ENCODE measurements around the gene ATP9B. TPM values are rescaled to one million over a fixed set of nuclear protein-coding genes. Genes with fewer than 3 reads are reported as not detected.

Gene ATP9B
- total RNA-seq, 2 donors from 2014 or later: 69.5 to 72.4 TPM

DNA sequence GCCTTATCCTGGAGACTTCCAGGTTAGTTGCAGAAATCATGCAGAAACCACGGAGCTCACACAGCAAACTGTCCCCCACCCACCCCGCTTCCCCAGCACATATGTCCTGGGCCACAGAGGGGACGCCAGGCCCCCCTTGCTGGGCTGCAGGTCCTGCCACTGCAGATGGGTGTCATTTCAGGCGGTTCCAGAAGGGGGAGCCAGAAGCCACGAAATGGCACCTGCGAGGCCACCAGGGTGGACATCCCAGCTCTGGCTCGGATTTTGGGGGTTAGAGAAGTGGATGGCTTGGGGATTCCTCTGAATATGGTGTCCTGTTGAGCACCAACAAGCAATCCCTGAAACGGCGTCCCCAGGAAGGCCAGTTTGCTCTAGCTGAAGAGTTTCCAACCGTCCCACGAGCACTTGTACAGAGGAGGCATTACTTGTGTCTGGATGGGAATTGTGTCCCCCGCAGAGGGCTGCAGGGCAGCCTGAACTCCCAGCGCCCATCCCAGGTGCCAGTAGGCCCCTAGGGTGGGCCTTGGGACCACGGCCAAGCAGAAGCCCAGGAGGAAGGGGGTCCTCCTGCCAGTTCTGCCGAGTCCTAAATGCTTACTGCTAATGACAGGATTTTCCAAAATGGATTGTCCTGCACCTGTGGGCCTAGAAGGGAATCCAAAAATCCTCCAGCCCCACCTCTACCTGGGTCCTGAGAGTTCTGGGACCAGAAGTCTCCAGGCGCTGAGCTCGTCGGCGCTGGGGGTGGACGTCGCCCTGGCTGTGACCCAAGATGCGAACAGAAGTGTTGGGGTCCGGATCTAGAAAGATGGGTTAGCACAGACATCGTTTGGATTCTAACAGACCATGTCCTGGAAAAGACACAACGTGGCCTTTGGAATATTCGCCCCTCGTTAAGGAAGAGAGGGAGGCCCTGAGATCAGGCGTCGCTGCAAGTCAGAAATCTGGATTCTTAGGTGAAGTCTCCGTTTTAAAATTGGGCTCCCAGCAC is 311.9 kb downstream of the ATP9B start:
- Mint-ChIP-seq H3K27me3 (peaks cover 4% of the 10 kb centered on the region), H3K36me3 (ENCODE audit: low read depth) (peaks cover 2% of the 10 kb centered on the region), H3K4me1 (peaks cover 13% of the 10 kb centered on the region), H3K27ac (no peak overlapping the region), H3K4me3 (no peak overlapping the region)
- DNase-seq (peak; percentile 49 to 66 (median 51)), ATAC-seq (peak; percentile 50)
- H3K9me3 ChIP-seq (ENCODE audit: control insufficient read depth, low read length, poor library complexity, severe bottlenecking): no peaks in the 10 kb centered on the region

DNA sequence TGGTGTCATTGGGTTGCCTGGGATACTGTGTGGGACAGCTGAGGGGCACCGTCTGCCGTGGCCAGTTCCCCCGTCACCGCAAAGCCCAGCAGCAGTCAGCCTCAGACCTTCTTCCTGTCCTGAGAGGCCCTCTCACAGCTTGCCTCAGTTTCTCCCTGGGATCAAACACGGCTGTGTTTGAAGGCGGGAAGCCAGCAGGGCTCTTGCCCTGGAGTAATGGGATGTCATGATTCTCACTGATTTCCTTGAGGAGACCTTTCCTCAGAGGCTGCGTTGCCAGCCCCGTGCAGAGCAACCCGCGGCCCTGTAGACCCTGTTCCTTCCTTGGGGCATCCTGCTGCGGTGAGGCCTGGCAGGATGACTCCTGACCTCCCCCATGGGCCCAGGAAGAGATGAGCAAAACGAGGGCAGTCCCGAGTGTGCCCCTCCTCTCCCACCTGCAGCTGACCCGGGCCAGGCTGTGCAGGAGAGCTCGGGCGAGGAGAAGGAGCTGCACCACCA is 312.7 kb downstream of the ATP9B start:
- Mint-ChIP-seq H3K27me3 (peaks cover 4% of the 10 kb centered on the region), H3K27ac (no peak overlapping the region)

DNA sequence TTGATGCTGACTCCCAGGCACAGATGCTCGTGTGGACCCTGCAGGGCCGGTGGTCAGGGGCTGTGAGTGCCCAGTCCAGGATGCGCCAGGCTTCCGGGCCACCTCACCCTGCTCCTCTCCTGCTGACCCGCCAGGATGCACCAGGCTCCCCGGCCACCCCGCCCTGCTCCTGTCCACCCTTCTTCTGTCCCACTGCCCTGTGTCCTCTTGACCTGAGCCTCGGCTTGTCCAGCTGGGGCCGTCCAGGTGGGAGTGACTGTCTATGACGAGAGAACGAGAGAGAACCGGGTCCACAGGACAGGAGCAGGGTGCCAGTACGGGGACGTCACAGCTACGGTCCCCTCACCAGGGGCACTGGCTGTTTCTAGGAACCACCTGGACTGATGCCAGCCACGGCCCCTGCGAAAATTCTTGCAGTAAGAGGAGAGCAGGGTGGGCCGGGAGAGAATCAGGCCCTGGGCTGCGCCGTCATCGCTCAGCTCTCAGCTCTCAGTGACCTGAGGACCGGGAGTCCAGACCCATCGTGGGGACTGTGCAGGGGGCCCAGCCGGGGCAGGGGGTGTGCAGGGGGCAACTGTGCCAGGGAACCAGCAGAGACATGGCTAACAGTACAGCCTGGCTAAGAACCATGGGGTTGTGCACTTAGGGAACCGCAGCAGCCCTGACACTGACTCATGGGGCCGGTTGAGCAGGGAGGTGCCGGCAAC is 313.6 kb downstream of the ATP9B start:
- Mint-ChIP-seq H3K4me1 (peaks cover 16% of the 10 kb centered on the region), H3K27ac (no peak overlapping the region), H3K36me3 (ENCODE audit: low read depth) (peaks cover 2% of the 10 kb centered on the region), H3K27me3 (peaks cover 10% of the 10 kb centered on the region), H3K4me3 (no peak overlapping the region)
- H3K9me3 ChIP-seq (ENCODE audit: control insufficient read depth, low read length, poor library complexity, severe bottlenecking): no peaks in the 10 kb centered on the region
- ATAC-seq (no peak), DNase-seq (no peak)

More for the DNA sequence above, 312.7 kb downstream of the ATP9B start:
- no peak for DNase-seq
- peaks cover 13% of the 10 kb centered on the region for H3K4me1 Mint-ChIP-seq
- H3K9me3 ChIP-seq (ENCODE audit: control insufficient read depth, low read length, poor library complexity, severe bottlenecking): no peaks in the 10 kb centered on the region
- H3K36me3 Mint-ChIP-seq (ENCODE audit: low read depth): peaks cover 2% of the 10 kb centered on the region
- no peak for ATAC-seq
- H3K4me3 Mint-ChIP-seq: no peak overlapping the region

DNA sequence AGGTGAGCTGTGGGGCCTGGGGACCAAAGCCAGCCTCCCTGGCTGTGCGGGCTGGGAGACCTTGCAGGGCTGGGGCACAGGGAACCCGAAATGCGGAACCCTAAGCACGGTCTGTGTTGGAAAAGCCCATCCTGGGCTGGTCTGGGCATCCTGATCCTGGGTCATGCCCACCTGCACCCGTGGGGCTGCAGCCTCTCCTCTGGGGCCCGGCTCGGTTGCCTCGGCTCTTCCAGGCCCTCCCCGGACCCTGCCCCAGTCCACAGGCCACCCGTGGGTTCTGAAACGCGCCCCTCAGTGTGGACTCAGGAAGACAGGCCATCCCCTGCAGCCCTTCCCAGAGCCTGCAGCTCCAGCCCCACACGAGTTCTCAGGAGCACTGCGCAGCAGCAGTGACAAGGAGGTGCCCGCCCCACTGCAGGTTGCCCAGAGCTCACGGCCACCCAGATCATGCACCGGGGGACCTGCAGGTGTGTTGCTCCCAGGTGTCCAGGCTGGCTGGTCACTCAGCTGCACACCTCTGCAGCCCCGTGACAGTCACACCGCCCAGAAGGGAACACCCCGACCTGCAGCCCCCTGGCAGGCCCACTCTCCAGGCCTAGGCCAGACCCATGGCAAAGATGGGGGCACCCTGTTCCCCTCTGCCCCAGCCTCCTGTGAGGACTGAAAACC is 314.3 kb downstream of the ATP9B start:
- no peaks in the 10 kb centered on the region for H3K9me3 ChIP-seq (ENCODE audit: control insufficient read depth, low read length, poor library complexity, severe bottlenecking)
- Mint-ChIP-seq H3K4me1 (peaks cover 13% of the 10 kb centered on the region), H3K36me3 (ENCODE audit: low read depth) (no peaks in the 10 kb centered on the region), H3K27ac (no peak overlapping the region), H3K4me3 (no peak overlapping the region), H3K27me3 (peaks cover 16% of the 10 kb centered on the region)
- no peak for DNase-seq
- ATAC-seq: no peak

DNA sequence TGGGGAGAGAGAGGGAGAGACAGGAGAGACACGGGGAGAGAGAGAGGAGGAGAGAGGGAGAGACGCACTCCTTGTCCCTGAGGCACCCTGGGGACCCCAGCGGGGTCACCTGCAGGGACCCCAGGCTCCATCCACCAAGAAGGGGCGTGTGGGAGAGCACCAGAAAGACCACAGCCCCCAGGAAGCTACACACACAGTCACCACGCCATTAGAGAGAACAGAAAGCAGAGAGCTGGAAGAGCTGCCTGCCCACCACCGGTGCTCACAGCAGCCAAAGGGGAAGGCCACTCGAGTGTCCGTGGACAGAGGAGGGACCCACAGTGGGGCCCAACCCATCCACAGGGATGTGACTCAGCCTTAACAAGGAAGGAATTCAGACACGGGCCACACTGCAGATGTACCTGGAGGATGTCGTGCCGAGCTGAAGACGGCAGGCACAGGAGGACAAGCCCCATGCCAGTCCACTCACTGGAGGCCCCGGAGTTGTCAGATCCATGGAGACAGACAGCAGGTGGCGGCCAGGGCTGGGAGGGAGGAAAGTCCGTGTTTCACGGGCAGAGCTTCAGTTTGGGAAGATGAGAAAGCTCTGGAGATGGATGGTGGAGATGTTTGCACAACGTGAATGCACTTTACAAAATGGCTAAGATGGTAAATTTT is 315.1 kb downstream of the ATP9B start:
- ATAC-seq (no peak), DNase-seq (no peak)
- no peaks in the 10 kb centered on the region for H3K36me3 Mint-ChIP-seq (ENCODE audit: low read depth)
- H3K9me3 ChIP-seq (ENCODE audit: control insufficient read depth, low read length, poor library complexity, severe bottlenecking): no peaks in the 10 kb centered on the region
- H3K27ac Mint-ChIP-seq: no peak overlapping the region
- H3K4me3 Mint-ChIP-seq: no peak overlapping the region
- peaks cover 13% of the 10 kb centered on the region for H3K4me1 Mint-ChIP-seq
- peaks cover 24% of the 10 kb centered on the region for H3K27me3 Mint-ChIP-seq

DNA sequence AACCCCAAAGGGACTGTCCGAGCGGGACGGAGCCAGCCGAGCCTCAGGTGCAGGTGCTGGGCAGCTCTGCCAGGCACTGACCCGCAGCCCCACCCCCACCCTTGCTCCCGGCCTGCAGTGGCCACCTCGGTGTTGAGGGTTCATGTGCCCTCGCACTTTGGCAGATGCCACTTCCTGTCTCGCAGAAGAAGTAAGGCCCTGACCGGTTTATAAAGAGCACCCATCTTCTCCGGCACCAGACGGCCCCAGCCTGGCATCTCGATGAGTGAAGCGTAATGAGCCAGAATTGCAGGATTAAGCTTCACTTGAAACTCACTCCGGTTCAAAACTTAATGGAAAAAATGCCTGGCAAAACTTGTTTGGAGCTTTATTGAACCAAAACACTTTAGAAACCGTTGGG is 315.6 kb downstream of the ATP9B start:
- H3K4me1 Mint-ChIP-seq: peaks cover 13% of the 10 kb centered on the region
- no peaks in the 10 kb centered on the region for H3K9me3 ChIP-seq (ENCODE audit: control insufficient read depth, low read length, poor library complexity, severe bottlenecking)
- ATAC-seq (no peak), DNase-seq (no peak)
- H3K36me3 Mint-ChIP-seq (ENCODE audit: low read depth): no peaks in the 10 kb centered on the region
- H3K27ac Mint-ChIP-seq: no peak overlapping the region
- no peak overlapping the region for H3K4me3 Mint-ChIP-seq
- H3K27me3 Mint-ChIP-seq: peaks cover 27% of the 10 kb centered on the region

DNA sequence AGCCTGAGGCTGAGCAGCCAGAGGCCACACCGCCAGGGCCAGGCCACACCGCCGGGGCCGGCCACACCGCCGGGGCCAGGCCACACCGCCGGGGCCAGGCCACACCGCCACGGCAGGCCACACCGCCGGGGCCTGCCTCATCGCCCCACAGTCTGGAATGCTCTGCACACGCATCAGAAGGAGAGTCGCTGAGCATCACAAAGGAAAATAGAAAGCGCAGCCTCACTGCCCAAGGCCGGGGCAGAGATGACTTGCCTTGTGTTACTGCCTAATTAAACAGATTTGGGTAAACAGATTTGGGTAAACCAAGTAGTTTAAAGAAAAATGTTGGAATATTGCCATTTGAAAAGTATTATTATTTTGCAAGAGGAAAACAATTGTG is 316.1 kb downstream of the ATP9B start:
- peaks cover 13% of the 10 kb centered on the region for H3K4me1 Mint-ChIP-seq
- peaks cover 30% of the 10 kb centered on the region for H3K27me3 Mint-ChIP-seq
- H3K9me3 ChIP-seq (ENCODE audit: control insufficient read depth, low read length, poor library complexity, severe bottlenecking): no peaks in the 10 kb centered on the region
- no peak overlapping the region for H3K27ac Mint-ChIP-seq
- H3K36me3 Mint-ChIP-seq (ENCODE audit: low read depth): no peaks in the 10 kb centered on the region
- no peak overlapping the region for H3K4me3 Mint-ChIP-seq
- ATAC-seq: no peak
- DNase-seq: no peak

DNA sequence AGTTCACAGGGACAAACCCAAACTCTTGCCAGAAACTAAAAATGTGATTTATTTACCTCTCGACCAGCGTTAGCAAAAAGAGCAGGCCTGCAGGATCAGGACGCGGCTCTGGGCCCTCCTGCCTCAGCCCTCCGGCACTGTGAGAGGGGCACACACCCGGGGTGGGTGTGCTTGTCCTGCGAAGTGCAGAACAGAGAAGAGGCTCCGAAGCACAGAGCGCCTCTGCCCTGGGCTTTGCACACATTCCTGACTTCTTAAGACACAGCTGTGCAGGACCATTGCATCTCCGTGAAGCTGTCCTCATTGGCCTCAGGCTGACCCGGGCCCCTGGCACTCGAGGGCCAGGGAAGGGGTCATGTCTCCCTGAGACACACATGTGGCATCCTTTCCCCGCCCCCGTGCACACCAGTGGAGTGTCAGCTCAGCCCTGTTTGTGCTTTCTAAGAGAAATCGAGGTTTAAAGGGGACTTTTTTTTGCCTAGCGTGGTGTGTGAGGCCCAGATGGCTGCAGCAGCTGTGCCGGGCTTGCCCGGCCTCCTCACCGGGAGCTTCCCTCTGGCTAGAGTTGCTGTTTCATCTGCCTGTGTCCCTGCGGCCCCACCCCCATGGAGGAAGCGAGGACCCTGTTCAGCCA is 316.6 kb downstream of the ATP9B start:
- H3K36me3 Mint-ChIP-seq (ENCODE audit: low read depth): no peaks in the 10 kb centered on the region
- DNase-seq: no peak

DNA sequence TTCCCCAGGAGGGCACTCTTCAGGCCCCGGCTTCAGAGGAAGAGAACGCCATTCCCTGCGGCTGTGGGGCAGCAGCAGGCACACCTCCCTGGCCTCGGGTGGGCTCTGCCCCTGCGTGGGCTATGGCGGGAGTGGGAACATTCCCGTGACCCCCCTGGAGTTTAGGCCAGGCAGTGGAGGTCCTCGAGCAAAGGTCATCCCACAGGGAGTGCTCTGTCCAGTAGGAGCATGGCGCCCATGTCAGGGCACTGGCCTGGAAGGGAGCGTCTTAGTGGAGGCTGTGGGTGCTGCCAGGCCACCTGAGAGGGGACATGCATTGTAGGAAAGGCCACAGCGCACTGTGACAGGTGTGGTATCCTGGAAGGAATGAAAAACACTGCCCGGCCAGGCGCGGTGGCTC is 317.4 kb downstream of the ATP9B start:
- DNase-seq: no peak
- Mint-ChIP-seq H3K4me1 (peaks cover 13% of the 10 kb centered on the region), H3K27me3 (peaks cover 39% of the 10 kb centered on the region), H3K4me3 (no peak overlapping the region), H3K27ac (no peak overlapping the region), H3K36me3 (ENCODE audit: low read depth) (no peaks in the 10 kb centered on the region)
- ATAC-seq: no peak
- H3K9me3 ChIP-seq (ENCODE audit: control insufficient read depth, low read length, poor library complexity, severe bottlenecking): no peaks in the 10 kb centered on the region

More for the DNA sequence above, 316.6 kb downstream of the ATP9B start:
- H3K9me3 ChIP-seq (ENCODE audit: control insufficient read depth, low read length, poor library complexity, severe bottlenecking): no peaks in the 10 kb centered on the region
- no peak overlapping the region for H3K27ac Mint-ChIP-seq
- no peak for ATAC-seq
- H3K4me3 Mint-ChIP-seq: no peak overlapping the region
- H3K4me1 Mint-ChIP-seq: peaks cover 13% of the 10 kb centered on the region
- peaks cover 35% of the 10 kb centered on the region for H3K27me3 Mint-ChIP-seq

DNA sequence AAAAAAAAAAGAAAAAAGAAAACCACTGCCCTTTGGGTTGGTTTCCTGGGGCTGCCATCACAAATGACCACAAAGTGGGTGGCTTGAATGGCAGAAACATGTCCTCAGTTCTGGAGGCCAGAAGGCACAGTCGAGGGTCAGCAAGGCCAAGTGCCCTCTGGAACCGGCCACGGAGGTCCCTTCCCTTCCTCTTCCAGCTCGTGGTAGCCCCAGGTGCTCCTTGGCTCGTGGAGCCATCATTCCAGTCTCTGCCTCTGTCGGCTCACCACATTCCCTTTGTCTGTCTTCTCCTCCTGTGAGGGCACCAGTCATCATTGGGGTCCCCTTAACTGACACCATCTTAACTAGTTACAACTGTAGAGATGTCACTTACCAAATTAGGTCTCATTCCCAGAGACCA is 318.0 kb downstream of the ATP9B start:
- no peak for DNase-seq
- ATAC-seq: no peak
- H3K4me1 Mint-ChIP-seq: peaks cover 16% of the 10 kb centered on the region
- no peaks in the 10 kb centered on the region for H3K9me3 ChIP-seq (ENCODE audit: control insufficient read depth, low read length, poor library complexity, severe bottlenecking)
- no peaks in the 10 kb centered on the region for H3K36me3 Mint-ChIP-seq (ENCODE audit: low read depth)
- no peak overlapping the region for H3K4me3 Mint-ChIP-seq
- peaks cover 43% of the 10 kb centered on the region for H3K27me3 Mint-ChIP-seq
- peak overlapping the region; percentile 53 for H3K27ac Mint-ChIP-seq

DNA sequence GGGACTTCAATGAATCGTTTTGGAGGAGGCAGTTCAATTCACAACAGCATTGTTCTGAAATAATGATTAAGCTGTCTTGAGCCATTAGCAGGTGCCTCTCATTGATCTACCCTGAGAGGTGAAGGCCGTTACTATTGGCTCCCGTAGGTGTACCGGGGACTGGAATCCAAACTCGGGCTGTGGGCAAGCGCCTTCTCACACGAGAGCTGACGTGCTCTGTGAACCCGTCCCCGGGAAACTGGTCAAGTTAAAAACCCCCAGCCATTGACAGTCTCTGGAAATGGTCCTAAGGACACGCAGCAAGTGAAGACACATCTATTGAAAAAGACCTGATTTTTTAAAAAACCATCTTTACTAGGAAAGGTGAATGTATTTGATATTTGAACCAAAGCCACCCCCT is 318.4 kb downstream of the ATP9B start:
- Mint-ChIP-seq H3K4me1 (peaks cover 19% of the 10 kb centered on the region), H3K27me3 (peaks cover 45% of the 10 kb centered on the region), H3K36me3 (ENCODE audit: low read depth) (no peaks in the 10 kb centered on the region), H3K27ac (peak overlapping the region; percentile 53), H3K4me3 (no peak overlapping the region)
- ATAC-seq (no peak), DNase-seq (no peak)
- no peaks in the 10 kb centered on the region for H3K9me3 ChIP-seq (ENCODE audit: control insufficient read depth, low read length, poor library complexity, severe bottlenecking)

DNA sequence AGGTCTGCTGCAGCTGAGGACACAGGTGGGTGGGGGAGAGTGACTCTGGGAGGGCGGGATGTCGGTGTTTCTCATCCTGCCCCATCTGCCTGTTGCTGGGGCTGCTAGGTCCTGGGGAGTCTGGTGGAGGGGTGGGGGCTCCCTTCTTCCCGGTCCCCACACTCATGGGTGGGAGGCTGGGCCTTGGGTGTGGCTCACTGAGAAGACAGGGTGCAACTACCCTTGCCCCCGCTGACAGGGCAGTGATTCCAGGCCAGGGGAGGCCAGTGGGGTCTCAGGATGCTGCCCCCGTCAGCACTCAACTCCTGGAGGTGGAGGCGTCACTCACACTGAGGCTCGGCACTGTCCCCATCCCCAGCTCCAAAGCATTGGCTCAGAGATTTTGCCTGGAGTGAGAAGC is 318.8 kb downstream of the ATP9B start:
- Mint-ChIP-seq H3K36me3 (ENCODE audit: low read depth) (no peaks in the 10 kb centered on the region), H3K27me3 (peaks cover 45% of the 10 kb centered on the region), H3K4me1 (peaks cover 22% of the 10 kb centered on the region), H3K27ac (peak overlapping the region; percentile 53), H3K4me3 (no peak overlapping the region)
- H3K9me3 ChIP-seq (ENCODE audit: control insufficient read depth, low read length, poor library complexity, severe bottlenecking): no peaks in the 10 kb centered on the region
- DNase-seq (no peak), ATAC-seq (no peak)
